Naive B cell (primary cell): ENCODE data around the gene PEAK1. TPM values are rescaled to one million over a fixed set of nuclear protein-coding genes. Genes with fewer than 3 reads are reported as not detected.
"Not testable (repeated sequence)": the region's sequence is repeated elsewhere in the genome, so short reads cannot be mapped to it uniquely, and the experiment has no call there.

Experiments used
- ATAC-seq, 2 donors: fragments of 150-1000 bp; cut with Tn5 transposase; 2 replicates each; pipeline ENCODE4 v1.10.0; 2021; ENCODE audit warnings: low read depth in 2 of 2, mild to moderate bottlenecking in 2 of 2, moderate library complexity in 2 of 2
- DNase-seq: peaks from one replicate; pipeline ENCODE4 v3.0.0; 2022
- H3K27ac Mint-ChIP-seq, 6 donors: one replicate each; pipeline ENCODE4 v1.8.0; 2020 to 2022; ENCODE audit warnings: mild to moderate bottlenecking in 6 of 6, mixed read lengths in 6 of 6, moderate library complexity in 5 of 6, inconsistent platforms in 2 of 6
- H3K27me3 Mint-ChIP-seq, 3 donors: one replicate each; pipeline ENCODE4 v1.8.0; 2021 to 2022; ENCODE audit warnings: mixed read lengths in 3 of 3, mild to moderate bottlenecking in 1 of 3
- H3K36me3 Mint-ChIP-seq, 2 donors: one replicate each; pipeline ENCODE4 v1.8.0; 2020 to 2022; ENCODE audit warnings: mixed read lengths in 2 of 2, inconsistent platforms in 1 of 2, mild to moderate bottlenecking in 1 of 2
- H3K4me1 Mint-ChIP-seq, 3 donors: one replicate each; pipeline ENCODE4 v1.8.0; 2020 to 2022; ENCODE audit warnings: mixed read lengths in 3 of 3, inconsistent platforms in 1 of 3, mild to moderate bottlenecking in 1 of 3, moderate library complexity in 1 of 3
- H3K4me3 Mint-ChIP-seq, 8 donors: one replicate each; pipeline ENCODE4 v1.8.0; 2020 to 2022; ENCODE audit warnings: mild to moderate bottlenecking in 8 of 8, mixed read lengths in 8 of 8, moderate library complexity in 8 of 8, inconsistent platforms in 2 of 8
- H3K9me3 Mint-ChIP-seq, 7 donors: one replicate each; pipeline ENCODE4 v1.8.0; 2020 to 2022; ENCODE audit warnings: mixed read lengths in 7 of 7, mild to moderate bottlenecking in 5 of 7, inconsistent platforms in 2 of 7, moderate library complexity in 1 of 7
- polyA plus RNA-seq, 6 donors: library from polyadenylated mRNA; unstranded; fragments of 300-500 nt; fragmentation: Illumina TruSeq; gene quantifications; one replicate each; pipeline ENCODE4 v1.2.3, GENCODE V29; 2021; ENCODE audit warnings: low read depth in 6 of 6

The PEAK1 gene
- polyA plus RNA-seq, 6 donors from 2014 or later, result 3.4 to 6.2 (median 4.2) TPM; not detected in 1

DNA sequence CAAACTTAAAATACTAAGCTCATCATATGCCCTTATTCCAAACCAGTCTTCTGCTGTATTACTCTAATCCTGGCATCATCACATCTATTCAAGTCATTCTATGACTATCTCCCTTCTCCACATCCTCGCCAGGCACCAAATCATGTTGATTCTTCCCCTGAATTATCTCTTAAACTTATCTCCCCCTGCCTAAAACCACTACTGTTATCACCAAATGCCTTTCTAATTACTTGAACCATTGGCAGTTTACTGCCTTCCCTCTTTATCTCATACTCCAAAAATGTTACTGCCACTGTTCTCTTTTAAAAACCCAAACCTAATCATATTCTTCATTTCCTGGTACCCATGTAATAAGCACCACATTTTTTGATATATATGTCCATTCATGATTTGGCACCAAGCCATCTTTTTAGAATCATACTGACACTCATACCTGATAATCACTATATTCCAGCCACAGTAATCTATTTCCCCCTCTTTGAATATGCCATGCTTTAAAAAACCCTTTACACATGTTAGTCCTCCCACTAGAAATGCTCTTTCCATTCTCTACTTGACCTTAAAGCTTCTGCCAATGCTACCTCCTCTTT is 126.8 kb downstream of the PEAK1 start:
- Mint-ChIP-seq H3K4me1 (peaks cover 3 to 14% (median 3%) of the 10 kb centered on the region in 3 donors), H3K4me3 (no peak overlapping the region), H3K27me3 (no peaks in the 10 kb centered on the region), H3K36me3 (no peaks in the 10 kb centered on the region), H3K9me3 (no peaks in the 10 kb centered on the region), H3K27ac (peak overlapping the region in 1 of 6 donors; percentile 40)
- ATAC-seq, result no peak
- no peak for DNase-seq

DNA sequence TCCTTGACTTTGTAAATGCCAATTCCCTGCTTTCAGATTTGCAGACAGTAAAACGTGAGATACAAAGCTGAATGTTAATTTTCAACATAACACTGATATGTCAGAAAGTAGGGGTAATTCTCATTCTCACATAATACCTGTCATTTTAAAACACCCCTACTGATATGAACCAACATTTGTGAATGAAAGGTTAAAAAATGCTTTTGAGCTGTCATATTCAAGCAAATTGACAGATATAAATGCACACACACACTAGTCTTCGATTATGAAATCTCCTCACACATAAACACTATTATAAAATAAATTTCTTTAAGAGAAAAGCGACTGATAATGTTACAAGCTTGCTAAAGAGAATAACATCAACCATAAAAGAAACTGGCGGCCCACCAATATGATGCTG is 128.8 kb downstream of the PEAK1 start:
- no peak overlapping the region for H3K27ac Mint-ChIP-seq
- ATAC-seq, result no peak
- no peak overlapping the region for H3K4me3 Mint-ChIP-seq
- H3K4me1 Mint-ChIP-seq, result peaks cover 6 to 22% (median 10%) of the 10 kb centered on the region in 3 donors
- peaks cover under 1 to 3% of the 10 kb centered on the region in 2 donors for H3K36me3 Mint-ChIP-seq
- H3K27me3 Mint-ChIP-seq, result no peaks in the 10 kb centered on the region
- DNase-seq, result no peak
- H3K9me3 Mint-ChIP-seq, result no peaks in the 10 kb centered on the region

DNA sequence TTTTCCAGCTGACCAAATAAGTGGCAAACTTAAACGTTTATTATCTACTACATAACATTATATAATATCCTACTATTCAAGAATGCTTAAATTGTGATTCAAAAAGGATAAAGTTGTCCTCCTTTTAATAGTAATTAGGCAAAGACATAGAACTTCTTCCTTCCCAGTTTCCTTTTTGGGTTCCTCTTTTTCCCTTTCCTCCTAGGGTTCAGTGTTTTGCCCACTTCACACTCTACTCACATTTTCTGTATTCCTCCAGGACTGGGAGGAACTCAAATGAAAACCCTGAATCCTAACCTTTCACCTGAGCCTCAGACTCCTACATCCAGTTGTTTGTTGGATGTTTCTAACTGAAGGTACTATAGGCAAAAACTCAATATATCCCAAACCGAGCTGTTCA is 132.5 kb downstream of the PEAK1 start:
- H3K4me1 Mint-ChIP-seq, result peaks cover 6 to 20% (median 10%) of the 10 kb centered on the region in 3 donors
- H3K4me3 Mint-ChIP-seq, result no peak overlapping the region
- H3K9me3 Mint-ChIP-seq, result no peaks in the 10 kb centered on the region
- peaks cover 16% of the 10 kb centered on the region in 2 donors for H3K36me3 Mint-ChIP-seq
- no peak overlapping the region for H3K27ac Mint-ChIP-seq
- ATAC-seq, result no peak
- H3K27me3 Mint-ChIP-seq, result no peaks in the 10 kb centered on the region
- no peak for DNase-seq

DNA sequence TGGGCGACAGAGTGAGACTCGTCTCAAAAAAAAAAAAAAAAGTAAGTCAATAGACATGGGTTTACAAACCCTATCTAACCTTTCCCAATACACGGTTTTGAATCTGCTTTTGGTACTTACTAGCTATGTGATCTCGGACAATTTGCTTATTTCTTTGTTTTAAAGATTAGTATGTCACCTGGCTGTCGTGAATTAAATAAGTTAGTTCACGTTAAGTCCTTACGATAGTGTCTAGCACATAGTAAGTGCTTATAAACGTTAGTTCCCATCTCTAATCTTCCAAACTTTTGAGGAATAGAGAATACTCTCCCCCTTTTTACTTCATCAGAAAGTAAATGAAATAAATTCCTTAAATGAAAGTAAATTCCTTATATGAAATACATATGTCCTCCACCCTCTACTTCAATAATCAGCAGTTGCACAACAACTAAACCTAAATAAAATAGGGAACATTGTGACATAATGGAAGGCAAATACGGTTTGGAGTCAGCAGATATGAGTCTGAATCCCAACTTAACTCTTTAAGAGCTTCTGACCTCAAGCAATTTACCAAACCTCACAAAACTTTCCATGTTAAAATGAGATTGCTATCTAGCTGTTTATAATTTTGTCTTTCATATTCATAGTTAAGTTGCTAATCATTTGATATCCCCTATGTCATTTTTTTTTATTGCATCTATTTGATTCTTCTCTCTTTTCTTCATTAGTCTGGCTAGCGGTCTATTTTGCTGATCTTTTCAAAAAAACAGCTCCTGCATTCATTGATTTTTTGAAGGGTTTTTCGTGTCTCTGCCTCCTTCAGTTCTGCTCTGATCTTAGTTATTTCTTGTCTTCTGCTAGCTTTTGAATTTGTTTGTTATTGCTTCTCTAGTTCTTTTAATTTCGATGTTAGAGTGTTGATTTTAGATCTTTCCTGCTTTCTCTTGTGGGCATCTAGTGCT is 134.6 kb downstream of the PEAK1 start:
- Mint-ChIP-seq H3K4me1 (peaks cover 10 to 20% (median 16%) of the 10 kb centered on the region in 3 donors), H3K9me3 (no peaks in the 10 kb centered on the region), H3K36me3 (peaks cover 16% of the 10 kb centered on the region in 2 donors), H3K27ac (no peak overlapping the region), H3K4me3 (no peak overlapping the region), H3K27me3 (no peaks in the 10 kb centered on the region)
- ATAC-seq (no peak), DNase-seq (no peak)

DNA sequence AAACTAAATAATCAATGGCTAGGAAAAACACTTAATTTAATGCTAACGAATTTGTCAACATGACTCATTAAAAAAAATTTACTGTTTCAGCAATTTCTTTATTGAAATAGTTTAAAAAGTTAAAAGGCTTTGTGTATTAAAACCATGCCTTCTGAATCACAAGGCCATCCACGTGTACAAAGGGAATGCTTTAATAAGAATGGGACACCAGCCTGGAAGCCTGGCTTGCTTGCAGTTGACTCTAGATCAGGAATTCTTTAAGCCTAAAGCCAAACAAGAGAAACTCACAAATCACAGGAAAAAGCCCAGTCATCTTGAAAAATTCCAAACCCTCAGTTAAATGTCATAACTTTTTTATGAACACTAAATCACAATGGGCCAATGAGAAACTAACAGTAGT is 137.6 kb downstream of the PEAK1 start:
- Mint-ChIP-seq H3K36me3 (peaks cover 16 to 19% of the 10 kb centered on the region in 2 donors), H3K4me3 (no peak overlapping the region), H3K9me3 (no peaks in the 10 kb centered on the region), H3K27me3 (no peaks in the 10 kb centered on the region), H3K4me1 (peaks cover 13 to 32% (median 23%) of the 10 kb centered on the region in 3 donors), H3K27ac (no peak overlapping the region)
- DNase-seq, result no peak
- no peak for ATAC-seq

- H3K36me3 Mint-ChIP-seq, result peaks cover 3 to 7% of the 10 kb centered on the region in 2 donors
- ATAC-seq, result no peak
Measured at GRCh38 chr15:77276943-77277342, 143.0 kb downstream of the PEAK1 start.

DNA sequence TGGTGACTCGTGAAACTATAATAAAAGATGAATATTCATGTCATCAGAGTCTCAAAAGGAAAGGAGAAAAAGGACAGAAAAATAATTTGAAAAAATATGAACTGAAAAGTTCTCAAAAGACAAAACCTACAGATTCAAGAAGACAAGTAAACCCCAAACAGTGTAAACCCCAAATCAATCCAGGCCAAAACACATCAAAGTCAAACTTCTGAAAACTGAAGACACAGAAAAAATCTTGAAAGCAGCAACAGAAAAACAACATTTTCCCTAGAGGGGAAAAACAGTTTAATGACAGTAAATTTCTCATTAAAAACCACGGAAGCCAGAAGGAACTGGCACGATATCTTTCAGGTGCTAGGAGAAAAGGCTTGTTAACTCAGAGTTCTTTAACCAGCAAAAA is 143.8 kb downstream of the PEAK1 start:
- H3K27ac Mint-ChIP-seq, result peak overlapping the region in 2 of 6 donors; percentile 34 to 58

More at GRCh38 chr15:77276943-77277342, 143.0 kb downstream of the PEAK1 start:
- Mint-ChIP-seq H3K27ac (no peak overlapping the region), H3K27me3 (no peaks in the 10 kb centered on the region), H3K4me1 (peaks cover 29 to 56% (median 35%) of the 10 kb centered on the region in 3 donors), H3K4me3 (no peak overlapping the region), H3K9me3 (peaks cover 0 to 2% (median 0%) of the 10 kb centered on the region in 7 donors)
- no peak for DNase-seq

DNA sequence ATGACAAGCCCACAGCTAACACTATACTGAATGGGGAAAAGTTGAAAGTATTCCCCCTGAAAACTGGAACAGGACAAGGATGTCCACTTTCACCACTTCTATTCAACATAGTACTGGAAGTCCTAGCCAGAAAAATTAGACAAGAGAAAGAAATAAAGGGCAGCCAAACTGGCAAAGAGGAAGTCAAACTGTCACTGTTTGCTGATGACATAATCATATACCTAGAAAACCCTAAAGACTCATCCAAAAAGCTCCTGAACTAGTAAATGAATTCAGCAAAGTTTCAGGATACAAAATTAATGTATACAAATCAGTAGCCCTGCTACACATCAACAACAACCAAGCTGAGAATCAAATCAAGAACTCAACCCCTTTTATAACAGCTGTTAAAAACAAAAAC is 146.8 kb downstream of the PEAK1 start:
- peaks cover 19 to 39% (median 38%) of the 10 kb centered on the region in 3 donors for H3K4me1 Mint-ChIP-seq
- peak overlapping the region in 1 of 8 donors; percentile 20 for H3K4me3 Mint-ChIP-seq
- not testable (repeated sequence) for ATAC-seq, H3K27me3 Mint-ChIP-seq, DNase-seq
- H3K9me3 Mint-ChIP-seq, result peaks cover 0 to 12% (median 4%) of the 10 kb centered on the region in 7 donors
- H3K27ac Mint-ChIP-seq, result peak overlapping the region in 2 of 6 donors; percentile 44 to 80
- peaks cover 12 to 24% of the 10 kb centered on the region in 2 donors for H3K36me3 Mint-ChIP-seq

More for the DNA sequence above, 143.8 kb downstream of the PEAK1 start:
- Mint-ChIP-seq H3K27me3 (no peaks in the 10 kb centered on the region), H3K4me1 (peaks cover 31 to 58% (median 37%) of the 10 kb centered on the region in 3 donors), H3K36me3 (peaks cover 3 to 7% of the 10 kb centered on the region in 2 donors), H3K9me3 (peaks cover 0 to 2% (median 0%) of the 10 kb centered on the region in 7 donors), H3K4me3 (no peak overlapping the region)
- DNase-seq (no peak), ATAC-seq (no peak)

- DNase-seq (no peak), ATAC-seq (no peak)
- no peaks in the 10 kb centered on the region for H3K27me3 Mint-ChIP-seq
- no peak overlapping the region for H3K4me3 Mint-ChIP-seq
- peaks cover 4 to 22% (median 10%) of the 10 kb centered on the region in 3 donors for H3K4me1 Mint-ChIP-seq
- H3K27ac Mint-ChIP-seq, result peak overlapping the region in 2 of 6 donors; percentile 9 to 86
- H3K9me3 Mint-ChIP-seq, result peaks cover 0 to 12% (median 6%) of the 10 kb centered on the region in 7 donors
- peaks cover 24% of the 10 kb centered on the region in 2 donors for H3K36me3 Mint-ChIP-seq
Measured at GRCh38 chr15:77266708-77267386, 153.1 kb downstream of the PEAK1 start.

DNA sequence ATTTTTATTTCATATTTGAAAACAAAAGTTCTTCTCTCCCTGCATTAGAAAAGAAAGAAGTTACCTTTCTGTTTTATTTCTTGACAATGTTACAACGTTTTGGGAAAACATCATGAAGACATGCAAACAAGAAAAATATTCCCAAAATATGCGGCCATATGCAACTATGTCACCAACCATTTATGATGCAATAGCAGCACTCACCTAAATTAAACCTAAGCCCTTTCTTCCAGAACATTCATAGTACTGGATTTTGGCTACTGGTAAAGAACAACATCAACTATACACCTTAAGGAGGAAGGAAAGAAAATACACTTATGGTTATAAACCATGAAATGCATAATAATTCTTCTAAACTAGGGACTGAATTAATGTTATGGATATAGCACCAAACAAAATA is 164.5 kb downstream of the PEAK1 start:
- H3K4me1 Mint-ChIP-seq, result peaks cover 0 to 4% (median 0%) of the 10 kb centered on the region in 3 donors
- H3K27me3 Mint-ChIP-seq, result no peaks in the 10 kb centered on the region
- no peak overlapping the region for H3K27ac Mint-ChIP-seq
- no peak for DNase-seq
- no peak overlapping the region for H3K4me3 Mint-ChIP-seq
- peaks cover 0 to 4% of the 10 kb centered on the region in 2 donors for H3K36me3 Mint-ChIP-seq
- ATAC-seq, result no peak
- H3K9me3 Mint-ChIP-seq, result peaks cover 0 to 2% (median 0%) of the 10 kb centered on the region in 7 donors

- H3K27ac Mint-ChIP-seq, result no peak overlapping the region
- peaks cover 0 to 4% of the 10 kb centered on the region in 2 donors for H3K36me3 Mint-ChIP-seq
- no peaks in the 10 kb centered on the region for H3K27me3 Mint-ChIP-seq
- H3K4me1 Mint-ChIP-seq, result no peaks in the 10 kb centered on the region
- no peaks in the 10 kb centered on the region for H3K9me3 Mint-ChIP-seq
- no peak overlapping the region for H3K4me3 Mint-ChIP-seq
- ATAC-seq, result no peak
- no peak for DNase-seq
Measured at GRCh38 chr15:77251662-77252061, 168.2 kb downstream of the PEAK1 start.

DNA sequence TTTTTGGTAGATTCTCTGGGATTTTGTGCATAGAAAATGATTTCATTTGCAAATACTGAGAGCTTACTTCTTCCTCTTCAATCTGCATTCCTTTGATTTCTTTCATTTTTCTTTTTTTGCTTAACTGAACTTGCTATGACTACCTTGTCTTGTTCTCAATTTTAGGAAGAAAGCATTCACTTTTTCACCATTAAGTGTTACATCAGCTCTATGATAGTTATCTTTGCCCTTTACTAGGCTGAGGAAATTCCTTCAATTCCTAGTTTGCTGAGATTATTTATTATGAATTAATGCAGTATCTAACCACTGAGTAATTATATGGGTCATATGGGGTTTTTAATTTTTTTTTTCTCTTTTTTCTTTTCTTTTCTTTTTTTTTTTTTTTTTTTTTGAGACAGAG is 172.8 kb downstream of the PEAK1 start:
- Mint-ChIP-seq H3K9me3 (peaks cover 0 to 2% (median 0%) of the 10 kb centered on the region in 7 donors), H3K4me1 (peaks cover 8 to 18% (median 14%) of the 10 kb centered on the region in 3 donors), H3K27me3 (no peaks in the 10 kb centered on the region), H3K36me3 (peaks cover 0 to 4% of the 10 kb centered on the region in 2 donors), H3K27ac (peak overlapping the region in 1 of 6 donors; percentile 41), H3K4me3 (no peak overlapping the region)
- ATAC-seq (no peak), DNase-seq (no peak)
